GM04504 (cell line): ENCODE results near the gene RAB33B.

Source experiments
- DNase-seq: peaks from one replicate; pipeline ENCODE4 v3.0.0-alpha.2; 2012; ENCODE audit warnings: low read depth

RAB33B gene

GRCh38 chr4:139508581-139509237 is 54.8 kb downstream of the RAB33B start:
- no peak for DNase-seq

GRCh38 chr4:139509727-139510410 is 55.9 kb downstream of the RAB33B start:
- no peak for DNase-seq

GRCh38 chr4:139511320-139511719 is 57.4 kb downstream of the RAB33B start:
- no peak for DNase-seq

GRCh38 chr4:139514382-139515059 is 60.6 kb downstream of the RAB33B start:
- no peak for DNase-seq

DNA sequence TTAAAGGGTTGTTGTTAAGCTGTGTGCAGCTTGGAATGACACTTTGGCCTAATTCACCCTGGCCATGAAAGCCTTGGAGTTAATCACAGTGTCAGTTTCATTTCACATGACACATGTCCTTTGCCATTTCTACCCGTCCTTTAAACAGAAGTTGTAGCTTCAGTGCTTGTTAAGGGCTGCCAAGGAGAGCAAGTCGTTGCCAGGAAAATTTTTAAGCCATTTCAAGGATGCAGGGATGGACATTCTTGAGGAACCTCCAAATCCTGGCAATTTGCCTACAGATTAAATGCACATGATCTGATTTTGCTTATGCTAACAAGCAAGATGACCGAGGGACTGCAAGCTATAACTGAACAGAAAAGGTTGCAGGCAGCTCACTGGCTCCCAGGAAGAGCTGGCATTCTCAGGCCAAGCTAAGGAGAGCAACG is 61.6 kb downstream of the RAB33B start:
- no peak for DNase-seq

GRCh38 chr4:139521754-139522401 is 68.0 kb downstream of the RAB33B start:
- no peak for DNase-seq

- no peak for DNase-seq
These were observed 68.5 kb downstream of the RAB33B start for GRCh38 chr4:139522457-139522856.

DNA sequence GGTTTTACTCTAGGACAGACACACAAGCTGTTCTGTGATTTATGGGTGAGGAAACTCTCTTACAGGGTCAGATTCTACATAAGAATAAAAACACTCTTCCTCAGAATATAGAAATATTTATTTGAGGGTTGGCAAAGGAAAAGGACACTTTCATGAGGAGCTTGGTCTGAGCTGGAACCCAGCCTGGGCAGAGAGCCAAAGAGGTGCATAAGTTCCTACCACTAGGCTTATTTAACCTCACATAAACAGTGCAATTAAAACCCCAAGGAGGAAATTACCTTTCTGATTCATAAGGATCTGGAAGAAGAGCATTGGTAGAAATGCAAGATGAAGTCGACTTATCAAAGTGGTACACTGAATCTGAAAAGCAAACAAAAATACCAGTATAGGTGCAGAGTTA is 69.2 kb downstream of the RAB33B start:
- no peak for DNase-seq

- DNase-seq, result no peak
These were observed 70.2 kb downstream of the RAB33B start for GRCh38 chr4:139524062-139524631.

DNA sequence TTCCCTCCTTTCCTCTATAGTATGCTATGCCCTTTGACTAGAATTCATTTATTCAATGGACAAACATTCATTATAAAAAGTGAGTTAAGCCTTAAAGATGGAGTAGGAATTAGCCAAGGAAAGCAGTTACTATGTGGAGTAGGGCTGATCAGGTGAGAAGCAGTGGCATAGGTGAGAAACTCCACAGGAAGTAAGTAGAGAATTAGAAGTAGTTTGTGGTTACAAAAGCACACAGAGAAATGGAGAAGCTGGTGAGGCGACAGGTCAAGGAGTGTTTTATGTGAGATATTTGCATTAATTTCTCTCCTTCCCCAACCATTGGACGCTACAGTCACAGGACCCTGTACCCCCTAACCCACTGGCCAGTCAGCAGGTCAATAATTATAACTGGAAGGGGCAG is 71.5 kb downstream of the RAB33B start:
- no peak for DNase-seq
